ENCODE results near the gene MS4A18. TPM values are rescaled to one million over a fixed set of nuclear protein-coding genes. Genes with fewer than 3 reads are reported as not detected.
"Not testable (repeated sequence)": the region's sequence is repeated elsewhere in the genome, so short reads cannot be mapped to it uniquely, and the experiment has no call there.

MS4A18 gene
- total RNA-seq, 1 donor, result not detected

- H3K4me3 ChIP-seq (ENCODE audit: low read depth, low read length), result no peak overlapping the region
- no peak for TF ChIP-seq CTCF (IDR thresholded peaks at IDR 0.05; ENCODE audit: insufficient read depth, low read length)
- no peak for DNase-seq (ENCODE audit: low read depth)
These were observed 24.3 kb downstream of the MS4A18 start for GRCh38 chr11:60748821-60749220.

GRCh38 chr11:60750911-60751310 is 26.4 kb downstream of the MS4A18 start:
- DNase-seq (ENCODE audit: low read depth), result no peak
- no peak overlapping the region for H3K4me3 ChIP-seq (ENCODE audit: low read depth, low read length)
- no peak for TF ChIP-seq CTCF (IDR thresholded peaks at IDR 0.05; ENCODE audit: insufficient read depth, low read length)

- no peak for DNase-seq (ENCODE audit: low read depth)
- TF ChIP-seq CTCF (IDR thresholded peaks at IDR 0.05; ENCODE audit: insufficient read depth, low read length), result no peak
- no peak overlapping the region for H3K4me3 ChIP-seq (ENCODE audit: low read depth, low read length)
These were observed 28.8 kb downstream of the MS4A18 start for GRCh38 chr11:60753309-60753708.

- TF ChIP-seq CTCF (IDR thresholded peaks at IDR 0.05; ENCODE audit: insufficient read depth, low read length), result no peak
- no peak overlapping the region for H3K4me3 ChIP-seq (ENCODE audit: low read depth, low read length)
- DNase-seq (ENCODE audit: low read depth), result no peak
These were observed 30.4 kb downstream of the MS4A18 start for GRCh38 chr11:60754887-60755286.

- no peak within 1 kb of the TSS for H3K4me3 ChIP-seq (ENCODE audit: low read depth, low read length)
- TF ChIP-seq CTCF (IDR thresholded peaks at IDR 0.05; ENCODE audit: insufficient read depth, low read length), result peak; percentile 19
- DNase-seq (ENCODE audit: low read depth), result peak; percentile 2
These were observed 31.9 kb downstream of the MS4A18 start, which contains the start of gene MS4A15 for GRCh38 chr11:60756307-60757032. TSS of gene MS4A15 (plus strand) at chr11:60756867. CDS start at chr11:60763734, 6,867 bp downstream.

- H3K4me3 ChIP-seq (ENCODE audit: low read depth, low read length), result no peak overlapping the region
- TF ChIP-seq CTCF (IDR thresholded peaks at IDR 0.05; ENCODE audit: insufficient read depth, low read length), result no peak
- DNase-seq (ENCODE audit: low read depth), result no peak
These were observed 32.8 kb downstream of the MS4A18 start for GRCh38 chr11:60757231-60757800.

- DNase-seq (ENCODE audit: low read depth), result not testable (repeated sequence)
These were observed 34.2 kb downstream of the MS4A18 start for GRCh38 chr11:60758671-60759070.

GRCh38 chr11:60759438-60760225 is 35.1 kb downstream of the MS4A18 start:
- not testable (repeated sequence) for DNase-seq (ENCODE audit: low read depth); H3K4me3 ChIP-seq (ENCODE audit: low read depth, low read length)

More at GRCh38 chr11:60758671-60759070, 34.2 kb downstream of the MS4A18 start:
- not testable (repeated sequence) for H3K4me3 ChIP-seq (ENCODE audit: low read depth, low read length)

All from fibroblast of the aortic adventitia (primary cell).